PFSK-1 (cell line): ENCODE data around the gene TSPAN2.

Experiments used
- SIN3A ChIP-seq: IDR thresholded peaks from 2 replicates; pipeline ENCODE4 v1.6.1; 2012; ENCODE audit warnings: mild to moderate bottlenecking, low read length, moderate library complexity, borderline replicate concordance; ENCODE audit not compliant: insufficient read depth
- TAF1 ChIP-seq: IDR thresholded peaks from 2 replicates; pipeline ENCODE4 v1.6.1; 2012; ENCODE audit warnings: low read length, control low read depth, borderline replicate concordance; ENCODE audit not compliant: insufficient read depth
- TF ChIP-seq, protein P1 (sequence below), 2 experiments: IDR thresholded peaks; 2 replicates each; pipeline versions ENCODE4 v1.6.1 to v1.8.0; 2011 to 2012; ENCODE audit warnings: low read depth in 2 of 2, low read length in 2 of 2, control low read depth in 1 of 2, inconsistent platforms in 1 of 2, mild to moderate bottlenecking in 1 of 2, moderate library complexity in 1 of 2; ENCODE audit not compliant: insufficient read depth in 1 of 2

DNA sequence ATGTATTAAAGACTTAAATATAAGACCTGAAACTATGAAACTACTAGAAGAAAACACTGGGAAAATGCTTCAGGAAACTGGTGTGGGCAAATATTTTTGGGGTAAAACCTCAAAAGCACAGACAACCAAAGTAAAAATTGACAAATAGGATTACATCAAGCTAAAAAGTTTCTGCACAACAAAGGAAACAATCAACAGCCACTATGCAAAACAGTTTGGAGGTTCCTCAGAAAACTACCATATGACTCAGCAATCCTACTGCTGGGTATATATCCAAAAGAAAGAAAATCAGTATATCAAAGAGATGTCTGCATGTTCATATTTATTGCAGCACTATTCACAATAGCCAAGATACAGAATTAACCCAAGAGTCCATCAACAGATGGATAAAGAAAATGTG is 42.6 kb downstream of the TSPAN2 start:
- TF ChIP-seq, protein P1, sequence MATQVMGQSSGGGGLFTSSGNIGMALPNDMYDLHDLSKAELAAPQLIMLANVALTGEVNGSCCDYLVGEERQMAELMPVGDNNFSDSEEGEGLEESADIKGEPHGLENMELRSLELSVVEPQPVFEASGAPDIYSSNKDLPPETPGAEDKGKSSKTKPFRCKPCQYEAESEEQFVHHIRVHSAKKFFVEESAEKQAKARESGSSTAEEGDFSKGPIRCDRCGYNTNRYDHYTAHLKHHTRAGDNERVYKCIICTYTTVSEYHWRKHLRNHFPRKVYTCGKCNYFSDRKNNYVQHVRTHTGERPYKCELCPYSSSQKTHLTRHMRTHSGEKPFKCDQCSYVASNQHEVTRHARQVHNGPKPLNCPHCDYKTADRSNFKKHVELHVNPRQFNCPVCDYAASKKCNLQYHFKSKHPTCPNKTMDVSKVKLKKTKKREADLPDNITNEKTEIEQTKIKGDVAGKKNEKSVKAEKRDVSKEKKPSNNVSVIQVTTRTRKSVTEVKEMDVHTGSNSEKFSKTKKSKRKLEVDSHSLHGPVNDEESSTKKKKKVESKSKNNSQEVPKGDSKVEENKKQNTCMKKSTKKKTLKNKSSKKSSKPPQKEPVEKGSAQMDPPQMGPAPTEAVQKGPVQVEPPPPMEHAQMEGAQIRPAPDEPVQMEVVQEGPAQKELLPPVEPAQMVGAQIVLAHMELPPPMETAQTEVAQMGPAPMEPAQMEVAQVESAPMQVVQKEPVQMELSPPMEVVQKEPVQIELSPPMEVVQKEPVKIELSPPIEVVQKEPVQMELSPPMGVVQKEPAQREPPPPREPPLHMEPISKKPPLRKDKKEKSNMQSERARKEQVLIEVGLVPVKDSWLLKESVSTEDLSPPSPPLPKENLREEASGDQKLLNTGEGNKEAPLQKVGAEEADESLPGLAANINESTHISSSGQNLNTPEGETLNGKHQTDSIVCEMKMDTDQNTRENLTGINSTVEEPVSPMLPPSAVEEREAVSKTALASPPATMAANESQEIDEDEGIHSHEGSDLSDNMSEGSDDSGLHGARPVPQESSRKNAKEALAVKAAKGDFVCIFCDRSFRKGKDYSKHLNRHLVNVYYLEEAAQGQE (IDR thresholded peaks at IDR 0.05; ENCODE audit: insufficient read depth in 1 of 2, low read depth in 2 of 2, low read length in 2 of 2): no peak
- TF ChIP-seq SIN3A (no peak), TAF1 (no peak)
